Activated T-helper 1 cell treated with anti-CD3 and anti-CD28 coated beads, Interleukin-12 subunit alpha, Interleukin-12 subunit beta, Interleukin-2, Interleukin-4 antibody, amounts not matched to agents 30 ng/mL and 10 ng/mL and 1 ng/mL, durations not matched to agents 14 hours and 24 hours and 36 hours (primary cell): ENCODE results near the gene SLC6A17. TPM values are rescaled to one million over a fixed set of nuclear protein-coding genes. Genes with fewer than 3 reads are reported as not detected.

Source experiments
- DNase-seq: peaks from one replicate; pipeline ENCODE4 v3.0.0; 2021; ENCODE audit warnings: low spot score
- H3K27ac Mint-ChIP-seq: one replicate; pipeline ENCODE4 v1.8.0; 2021; ENCODE audit warnings: mild to moderate bottlenecking, mixed read lengths
- H3K27me3 Mint-ChIP-seq: one replicate; pipeline ENCODE4 v1.8.0; 2022; ENCODE audit warnings: mild to moderate bottlenecking, moderate library complexity, mixed read lengths; ENCODE audit not compliant: insufficient read depth
- H3K36me3 Mint-ChIP-seq: one replicate; pipeline ENCODE4 v1.8.0; 2021; ENCODE audit warnings: low read depth, mixed read lengths
- H3K4me1 Mint-ChIP-seq: one replicate; pipeline ENCODE4 v1.8.0; 2021; ENCODE audit warnings: low read depth, mixed read lengths
- H3K4me3 Mint-ChIP-seq: one replicate; pipeline ENCODE4 v1.8.0; 2021; ENCODE audit warnings: mild to moderate bottlenecking, moderate library complexity, mixed read lengths
- H3K9me3 Mint-ChIP-seq: one replicate; pipeline ENCODE4 v1.8.0; 2021; ENCODE audit warnings: mixed read lengths
- intact Hi-C: fragments of 100-400 bp; cut with micrococcal nuclease; formaldehyde crosslinking; loops from one replicate; pipeline ENCODE4 v1.15.1; 2024
- total RNA-seq: library from RNA; stranded (reverse); gene quantifications from 2 replicates; pipeline ENCODE4 v1.2.3, GENCODE V29; 2022

Gene SLC6A17
- total RNA-seq, 1 donor from 2014 or later = 0.23 TPM

DNA sequence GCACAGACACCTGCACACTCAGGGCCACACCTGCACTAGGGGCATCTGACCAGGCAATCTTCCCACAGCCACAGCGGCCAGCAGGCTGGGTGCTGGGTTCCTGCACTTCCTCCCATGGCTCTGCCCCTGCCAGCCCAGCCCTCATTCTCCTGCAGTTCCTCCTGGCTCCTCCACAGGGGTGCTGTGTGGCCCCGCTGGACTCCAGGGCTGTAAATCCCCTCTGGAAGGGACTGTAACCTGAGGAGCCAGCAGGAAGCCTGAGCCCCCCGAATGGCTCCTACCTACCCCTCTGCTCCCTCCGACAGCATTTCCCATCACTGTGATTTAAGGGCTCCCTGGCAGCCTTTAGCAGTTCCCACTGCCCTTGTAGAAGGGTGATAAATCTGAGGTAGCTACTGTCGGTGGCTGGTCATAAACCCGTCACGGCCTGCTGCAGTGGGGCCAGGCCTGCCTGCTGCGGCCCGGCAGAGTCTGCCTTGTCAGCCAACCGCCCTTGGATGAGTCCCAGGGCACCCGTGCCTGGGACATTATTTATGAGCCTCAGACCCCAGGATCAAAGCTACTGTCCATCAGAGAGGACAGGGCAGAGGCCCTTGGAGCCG lies 29.2 kb upstream of the SLC6A17 start:
- Mint-ChIP-seq H3K9me3 (peaks cover 9% of the 10 kb centered on the region), H3K27ac (no peak overlapping the region), H3K27me3 (peaks cover 21% of the 10 kb centered on the region), H3K4me3 (no peak overlapping the region), H3K36me3 (peaks cover 3% of the 10 kb centered on the region), H3K4me1 (no peaks in the 10 kb centered on the region)
- intact Hi-C loops = no loop called here
- no peak for DNase-seq

- Mint-ChIP-seq H3K9me3 (peaks cover 9% of the 10 kb centered on the region), H3K4me1 (no peaks in the 10 kb centered on the region)
- intact Hi-C loops = no loop called here
These were observed 27.1 kb upstream of the SLC6A17 start for GRCh38 chr1:110123224-110123623.

DNA sequence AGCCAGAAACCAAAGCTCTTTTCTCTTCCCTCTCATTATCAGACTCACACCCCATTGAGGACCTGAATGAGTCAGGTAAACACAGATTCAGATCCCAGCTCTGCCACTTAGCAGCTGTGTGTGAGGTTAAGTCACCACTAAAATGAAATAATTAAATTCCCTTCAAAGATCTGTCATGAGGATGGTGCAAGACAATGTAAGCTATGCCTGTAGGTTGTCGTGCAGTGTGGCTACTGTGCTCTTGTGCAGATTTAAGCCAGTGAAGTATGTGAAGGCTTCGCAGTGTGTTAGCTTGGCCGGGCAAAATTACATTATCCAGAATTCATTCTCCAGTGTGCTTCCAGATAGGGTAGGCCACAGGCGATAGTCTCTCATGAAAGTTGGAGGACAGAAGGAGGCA lies 24.5 kb upstream of the SLC6A17 start:
- intact Hi-C loops = no loop called here
- no peaks in the 10 kb centered on the region for H3K4me1 Mint-ChIP-seq
- H3K9me3 Mint-ChIP-seq = peaks cover 4% of the 10 kb centered on the region
- no peak for DNase-seq
- H3K4me3 Mint-ChIP-seq = no peak overlapping the region
- no peaks in the 10 kb centered on the region for H3K36me3 Mint-ChIP-seq
- H3K27me3 Mint-ChIP-seq = peaks cover 32% of the 10 kb centered on the region
- H3K27ac Mint-ChIP-seq = no peak overlapping the region

More at GRCh38 chr1:110123224-110123623, 27.1 kb upstream of the SLC6A17 start:
- Mint-ChIP-seq H3K4me3 (no peak overlapping the region), H3K36me3 (peaks cover 3% of the 10 kb centered on the region), H3K27me3 (peaks cover 20% of the 10 kb centered on the region), H3K27ac (no peak overlapping the region)
- DNase-seq = no peak

- intact Hi-C loops = no loop called here
- no peaks in the 10 kb centered on the region for H3K36me3 Mint-ChIP-seq
- H3K9me3 Mint-ChIP-seq = no peaks in the 10 kb centered on the region
- DNase-seq = no peak
- H3K4me1 Mint-ChIP-seq = no peaks in the 10 kb centered on the region
- peaks cover 33% of the 10 kb centered on the region for H3K27me3 Mint-ChIP-seq
- H3K4me3 Mint-ChIP-seq = no peak overlapping the region
- no peak overlapping the region for H3K27ac Mint-ChIP-seq
These were observed 20.1 kb upstream of the SLC6A17 start for GRCh38 chr1:110130113-110130591.

- intact Hi-C loops = no loop called here
- no peak for DNase-seq
- Mint-ChIP-seq H3K36me3 (no peaks in the 10 kb centered on the region), H3K4me3 (no peak overlapping the region), H3K9me3 (no peaks in the 10 kb centered on the region), H3K27ac (no peak overlapping the region), H3K4me1 (no peaks in the 10 kb centered on the region), H3K27me3 (peaks cover 36% of the 10 kb centered on the region)
These were observed 19.3 kb upstream of the SLC6A17 start for GRCh38 chr1:110130989-110131388.

DNA sequence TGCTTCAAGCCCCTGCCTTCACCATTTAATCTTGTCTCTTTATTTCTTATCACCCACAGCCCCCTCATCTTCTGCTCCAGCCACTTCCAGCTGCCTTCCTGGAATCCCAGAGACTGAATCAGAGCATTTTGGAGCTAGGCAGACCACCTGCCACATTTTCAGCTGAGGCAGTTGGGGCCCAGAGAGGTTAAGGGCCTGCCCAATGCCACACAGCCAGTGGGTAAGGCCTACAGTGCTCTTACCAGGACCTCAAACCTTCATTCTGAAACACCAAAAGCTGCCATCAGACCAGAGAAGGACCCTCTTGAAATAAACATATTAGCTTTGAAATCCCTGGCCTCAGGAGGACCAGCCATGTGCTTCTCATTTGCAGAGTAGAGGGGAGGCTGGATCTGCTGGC lies 17.6 kb upstream of the SLC6A17 start:
- Mint-ChIP-seq H3K27ac (no peak overlapping the region), H3K4me3 (no peak overlapping the region), H3K9me3 (no peaks in the 10 kb centered on the region), H3K4me1 (peaks cover 11% of the 10 kb centered on the region), H3K36me3 (no peaks in the 10 kb centered on the region), H3K27me3 (peaks cover 47% of the 10 kb centered on the region)
- no peak for DNase-seq
- intact Hi-C loops = no loop called here

DNA sequence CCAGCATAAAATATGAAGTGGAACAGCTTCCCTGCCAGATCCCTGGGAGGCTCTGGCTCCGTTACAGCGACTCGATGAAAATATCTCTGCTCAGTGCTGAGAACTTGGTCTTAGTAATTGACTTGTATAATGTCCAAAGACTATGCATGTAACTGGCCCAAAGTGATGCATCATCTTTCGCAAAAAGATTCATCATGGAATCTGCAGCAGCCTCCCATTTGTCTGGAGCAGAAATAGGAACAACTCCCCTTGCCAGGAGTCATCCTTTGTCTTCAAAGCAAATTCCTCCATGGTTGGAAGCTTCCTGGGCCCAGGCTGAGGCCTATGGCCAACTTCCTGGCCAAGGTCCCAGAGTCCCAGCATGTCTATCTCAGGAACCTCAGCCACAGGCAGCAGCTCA lies 16.9 kb upstream of the SLC6A17 start:
- intact Hi-C loops = no loop called here
- Mint-ChIP-seq H3K4me1 (peaks cover 11% of the 10 kb centered on the region), H3K27ac (no peak overlapping the region), H3K4me3 (no peak overlapping the region), H3K36me3 (no peaks in the 10 kb centered on the region), H3K27me3 (peaks cover 46% of the 10 kb centered on the region), H3K9me3 (no peaks in the 10 kb centered on the region)
- no peak for DNase-seq

- Mint-ChIP-seq H3K4me1 (peaks cover 11% of the 10 kb centered on the region), H3K4me3 (no peak overlapping the region), H3K9me3 (no peaks in the 10 kb centered on the region), H3K36me3 (no peaks in the 10 kb centered on the region), H3K27me3 (peaks cover 45% of the 10 kb centered on the region), H3K27ac (no peak overlapping the region)
- DNase-seq = no peak
- intact Hi-C loops = no loop called here
These were observed 16.2 kb upstream of the SLC6A17 start for GRCh38 chr1:110134050-110134595.

DNA sequence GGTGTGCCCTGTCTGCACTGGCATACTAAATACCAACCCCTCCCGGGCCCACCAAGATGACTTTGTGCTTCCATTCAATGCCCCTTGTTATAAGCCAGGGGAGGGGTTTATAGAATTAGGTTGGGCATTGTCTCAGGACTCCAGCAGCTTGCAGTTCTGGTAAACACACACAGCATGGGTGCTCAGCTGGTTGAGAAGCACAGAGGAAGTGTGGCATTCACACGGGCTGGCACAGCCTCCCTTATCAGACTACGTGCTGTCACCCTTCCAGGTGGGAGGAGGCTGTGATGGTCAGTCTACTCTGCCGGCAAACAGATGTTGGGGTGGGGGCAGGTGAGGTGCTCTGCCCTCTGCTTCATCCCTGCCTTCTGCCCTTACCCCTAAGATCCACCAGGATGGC lies 15.0 kb upstream of the SLC6A17 start:
- Mint-ChIP-seq H3K4me1 (peaks cover 11% of the 10 kb centered on the region), H3K36me3 (no peaks in the 10 kb centered on the region), H3K27me3 (peaks cover 42% of the 10 kb centered on the region)

GRCh38 chr1:110135666-110136065 lies 14.6 kb upstream of the SLC6A17 start:
- intact Hi-C loops = no loop called here
- H3K4me1 Mint-ChIP-seq = peaks cover 11% of the 10 kb centered on the region
- H3K4me3 Mint-ChIP-seq = no peak overlapping the region
- no peaks in the 10 kb centered on the region for H3K9me3 Mint-ChIP-seq
- H3K36me3 Mint-ChIP-seq = no peaks in the 10 kb centered on the region
- no peak for DNase-seq
- peaks cover 39% of the 10 kb centered on the region for H3K27me3 Mint-ChIP-seq
- H3K27ac Mint-ChIP-seq = no peak overlapping the region

More for the DNA sequence above, 15.0 kb upstream of the SLC6A17 start:
- Mint-ChIP-seq H3K4me3 (no peak overlapping the region), H3K9me3 (no peaks in the 10 kb centered on the region), H3K27ac (no peak overlapping the region)
- DNase-seq = no peak
- intact Hi-C loops = no loop called here

GRCh38 chr1:110136911-110137310 lies 13.4 kb upstream of the SLC6A17 start:
- Mint-ChIP-seq H3K36me3 (no peaks in the 10 kb centered on the region), H3K9me3 (no peaks in the 10 kb centered on the region), H3K27ac (no peak overlapping the region), H3K4me3 (no peak overlapping the region), H3K4me1 (peaks cover 11% of the 10 kb centered on the region), H3K27me3 (peaks cover 27% of the 10 kb centered on the region)
- DNase-seq = peak; percentile 8
- intact Hi-C loops = no loop called here

- intact Hi-C loops = no loop called here
- H3K4me1 Mint-ChIP-seq = peaks cover 11% of the 10 kb centered on the region
- H3K27me3 Mint-ChIP-seq = peaks cover 28% of the 10 kb centered on the region
- no peaks in the 10 kb centered on the region for H3K36me3 Mint-ChIP-seq
- no peaks in the 10 kb centered on the region for H3K9me3 Mint-ChIP-seq
- DNase-seq = no peak
- H3K4me3 Mint-ChIP-seq = no peak overlapping the region
- no peak overlapping the region for H3K27ac Mint-ChIP-seq
These were observed 11.3 kb upstream of the SLC6A17 start for GRCh38 chr1:110138956-110139355.

- Mint-ChIP-seq H3K27ac (no peak overlapping the region), H3K36me3 (no peaks in the 10 kb centered on the region), H3K4me1 (no peaks in the 10 kb centered on the region), H3K9me3 (no peaks in the 10 kb centered on the region), H3K4me3 (no peak overlapping the region), H3K27me3 (peaks cover 18% of the 10 kb centered on the region)
- intact Hi-C loops = no loop called here
- DNase-seq = no peak
These were observed 5.9 kb upstream of the SLC6A17 start for GRCh38 chr1:110144366-110144765.
